Activated CD8-positive, alpha-beta memory T cell treated with anti-CD3 and anti-CD28 coated beads for 24 hours (primary cell): Measurements from ENCODE around the gene APOA1.

ENCODE experiments used
- DNase-seq: peaks from one replicate; pipeline ENCODE4 v3.0.0-alpha.2; 2020

Gene APOA1

DNA sequence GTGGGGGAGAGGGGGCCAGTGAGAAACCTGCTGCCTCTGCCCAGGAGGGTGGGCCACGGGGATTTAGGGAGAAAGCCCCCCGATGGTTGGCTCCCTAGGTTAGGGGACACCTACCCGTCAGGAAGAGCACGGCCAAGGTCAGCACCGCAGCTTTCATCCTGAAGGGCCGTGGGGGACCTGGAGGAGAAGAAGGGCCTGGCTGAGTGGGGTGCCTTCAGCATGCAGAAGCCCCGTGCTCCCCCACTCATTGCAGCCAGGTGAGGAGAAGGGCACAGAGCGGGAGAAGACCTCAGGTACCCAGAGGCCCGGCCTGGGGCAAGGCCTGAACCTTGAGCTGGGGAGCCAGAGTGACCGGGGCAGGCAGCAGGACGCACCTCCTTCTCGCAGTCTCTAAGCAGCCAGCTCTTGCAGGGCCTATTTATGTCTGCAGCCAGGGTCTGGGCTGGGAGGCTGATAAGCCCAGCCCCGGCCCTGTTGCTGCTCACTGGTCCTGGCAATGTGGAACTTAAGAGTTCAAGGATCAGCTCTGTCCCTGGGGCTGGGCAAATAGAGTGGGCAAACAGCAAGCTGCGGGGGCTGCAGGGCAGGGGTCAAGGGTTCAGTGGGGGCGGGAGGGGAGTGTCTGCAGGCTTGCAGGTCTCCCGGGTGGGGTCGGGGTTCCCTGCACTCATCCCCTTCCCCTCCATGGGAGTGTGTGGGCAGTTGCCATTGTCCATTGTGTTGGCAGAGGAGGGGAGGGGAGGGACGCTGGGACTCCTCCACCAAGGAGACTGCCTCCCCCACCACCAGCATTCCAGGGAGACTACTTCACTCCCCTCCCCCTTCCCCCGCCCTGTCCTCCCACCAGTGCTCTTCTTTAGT is at the start of gene APOA1:
TSS of gene APOA1 (minus strand) at position 392 of the 861 bp plus-strand sequence. CDS start at position 157, 235 bp downstream.
- no peak for DNase-seq

DNA sequence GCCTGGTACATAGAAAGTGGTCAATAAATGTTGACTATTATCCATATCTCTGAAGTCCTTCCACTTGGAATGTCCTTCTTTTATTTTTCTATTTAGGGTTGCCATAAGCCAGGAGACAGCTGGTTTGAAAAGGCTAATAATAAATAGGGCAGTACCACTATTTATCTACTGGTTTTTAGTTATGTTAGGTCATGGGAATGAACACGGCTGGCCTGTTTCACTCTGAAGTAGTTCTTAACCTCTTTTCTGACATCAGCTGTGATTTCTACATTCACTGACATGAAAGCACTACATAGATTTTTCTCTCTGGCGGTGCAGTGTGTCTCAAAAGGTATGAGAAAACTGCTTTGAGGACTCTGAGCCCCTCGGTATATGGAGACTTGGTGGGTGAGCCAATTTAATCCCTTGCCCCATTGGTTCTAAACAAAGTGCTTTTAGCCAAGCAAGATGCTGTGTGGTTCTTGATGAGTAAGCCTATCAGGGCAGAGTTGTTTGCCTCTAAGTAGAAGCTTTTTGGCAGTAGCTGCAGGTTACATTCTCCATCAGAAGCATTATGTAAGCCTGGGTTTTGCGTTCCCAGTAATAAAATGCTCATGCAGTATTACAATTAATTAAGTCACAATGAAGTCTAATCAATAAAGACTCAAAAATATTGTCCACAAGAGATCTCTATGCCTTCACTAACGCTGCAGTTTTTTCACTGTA is 48.7 kb upstream of the APOA1 start:
- DNase-seq = no peak

DNA sequence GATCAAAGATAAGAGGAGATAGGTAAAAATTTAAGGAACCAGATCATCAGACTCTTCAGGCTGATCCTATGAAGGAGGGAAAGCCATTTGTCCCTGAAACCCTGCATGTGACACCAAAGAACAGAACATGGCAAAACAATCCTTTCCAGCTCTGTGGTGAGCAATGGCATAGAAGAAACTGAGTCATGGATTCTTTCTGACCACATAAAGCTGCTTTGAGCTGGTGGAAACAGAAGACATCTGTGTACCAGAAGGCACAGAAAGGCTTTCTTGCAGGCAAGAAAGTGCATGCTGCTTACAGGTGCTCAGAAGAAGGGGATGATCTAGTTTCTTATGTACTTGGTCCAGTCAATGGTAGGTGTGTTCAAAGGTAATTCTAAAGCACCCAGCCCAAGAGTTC is 45.0 kb upstream of the APOA1 start:
- DNase-seq = no peak

DNA sequence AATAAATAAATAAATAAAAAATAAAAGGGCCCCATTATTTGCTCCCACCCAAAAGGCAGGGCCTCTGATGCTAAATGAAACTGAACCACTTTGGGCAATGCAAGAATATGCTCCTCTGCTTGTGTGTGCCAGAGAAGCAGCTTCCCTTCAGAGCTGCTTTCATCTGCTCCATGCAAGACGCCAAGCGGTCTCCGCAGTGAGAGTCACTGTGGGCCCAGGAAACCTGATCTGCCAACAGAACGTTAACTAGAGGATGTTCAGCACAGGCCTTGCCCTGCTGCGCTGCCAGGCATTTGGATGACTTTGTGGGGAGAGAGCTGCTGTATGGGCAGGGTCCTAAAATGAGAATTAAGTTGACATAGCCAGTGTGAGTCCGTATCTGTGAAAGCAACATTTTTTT is 43.7 kb upstream of the APOA1 start:
- DNase-seq = no peak

DNA sequence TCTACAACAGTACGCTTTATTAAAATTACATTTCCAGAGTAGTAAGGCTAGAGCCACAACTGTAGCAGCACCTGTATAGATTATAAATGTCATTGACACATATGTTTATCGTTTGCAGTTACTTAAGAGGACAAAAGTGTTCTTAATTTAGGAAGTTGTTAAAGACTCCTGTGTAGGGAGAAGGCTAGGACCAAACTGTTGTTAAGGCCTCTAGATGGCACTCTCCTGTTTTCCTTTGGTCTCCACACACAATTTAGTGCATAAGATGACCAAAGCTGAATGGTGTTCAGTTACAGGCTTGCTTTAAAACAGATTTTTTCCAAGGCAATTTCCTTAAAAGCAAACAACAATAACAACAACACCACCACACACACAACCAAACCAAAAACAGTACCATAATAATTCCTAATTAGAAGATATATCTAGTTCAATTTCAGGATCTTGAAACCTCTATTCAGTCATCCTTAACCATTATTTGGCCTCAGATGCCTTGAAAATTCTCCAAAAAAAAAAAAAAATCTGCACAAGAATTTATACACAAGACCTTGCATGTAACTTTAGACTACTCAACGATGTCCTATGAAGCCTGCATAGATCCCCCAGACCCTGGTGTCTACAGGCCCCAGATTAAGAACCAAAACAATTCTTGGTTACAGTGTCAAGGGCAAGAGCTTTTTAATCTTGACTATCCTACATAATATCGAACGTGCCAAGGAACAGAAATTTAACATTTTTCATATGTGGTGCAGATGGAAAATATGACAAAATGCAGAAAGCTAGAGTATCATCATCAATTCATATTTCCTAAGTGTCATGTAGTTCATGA is 42.6 kb upstream of the APOA1 start:
- no peak for DNase-seq

DNA sequence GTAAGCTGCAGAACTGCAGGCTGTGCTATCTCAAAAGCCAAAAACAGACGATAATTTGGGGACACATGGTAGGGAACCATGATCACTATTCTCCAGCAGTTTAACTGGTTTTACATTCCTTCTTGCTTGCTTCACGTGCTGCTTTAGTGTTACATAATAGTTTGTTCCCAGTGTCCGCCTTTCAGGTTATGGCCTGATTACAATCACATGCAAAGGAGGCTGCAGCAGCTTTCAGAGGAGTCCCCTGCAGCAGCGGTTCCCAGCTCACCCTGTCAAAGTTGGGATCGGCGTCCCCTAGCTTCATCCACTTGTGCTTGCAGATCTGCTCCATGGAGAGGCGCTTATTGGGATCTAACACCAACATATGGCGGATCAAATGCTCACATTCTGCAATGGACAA is 39.2 kb upstream of the APOA1 start:
- DNase-seq = no peak

DNA sequence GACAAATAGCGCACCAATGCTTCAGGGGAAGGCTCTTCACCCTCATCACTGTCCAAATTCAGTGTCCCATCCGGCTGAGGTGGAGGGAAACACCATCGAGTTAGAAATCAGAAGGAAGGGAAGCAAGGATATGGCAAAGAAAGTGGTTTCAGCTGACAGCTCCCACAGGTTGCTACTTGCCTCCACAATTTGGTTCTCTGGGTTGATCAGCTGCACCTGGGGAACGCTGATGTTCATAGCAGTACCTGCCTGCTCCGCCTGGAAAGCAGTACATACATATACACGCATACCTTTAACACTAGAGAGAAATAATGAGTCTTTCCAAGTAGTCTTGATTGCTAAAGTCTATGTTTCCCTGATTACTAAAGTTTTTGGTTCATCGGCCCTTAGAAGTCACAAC is 37.8 kb upstream of the APOA1 start:
- no peak for DNase-seq

DNA sequence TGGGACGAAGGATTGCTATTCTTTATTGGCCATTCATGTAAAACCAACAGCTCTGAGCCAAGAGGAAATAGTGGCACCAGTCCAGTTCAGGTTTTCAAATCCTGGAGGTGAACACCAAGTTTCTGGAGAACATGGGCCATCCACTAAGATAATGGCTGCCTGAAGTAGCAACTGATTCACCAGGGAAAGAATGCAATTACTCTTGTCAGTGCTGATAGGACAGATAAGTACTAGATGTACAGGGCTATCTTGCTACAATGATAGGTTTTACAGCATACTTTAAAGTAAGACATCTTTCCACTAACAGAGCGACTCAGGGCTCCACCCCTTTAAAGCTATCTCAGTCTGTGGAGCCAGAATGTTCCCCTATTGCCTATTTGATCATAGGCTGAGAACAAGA is 36.8 kb upstream of the APOA1 start:
- no peak for DNase-seq

DNA sequence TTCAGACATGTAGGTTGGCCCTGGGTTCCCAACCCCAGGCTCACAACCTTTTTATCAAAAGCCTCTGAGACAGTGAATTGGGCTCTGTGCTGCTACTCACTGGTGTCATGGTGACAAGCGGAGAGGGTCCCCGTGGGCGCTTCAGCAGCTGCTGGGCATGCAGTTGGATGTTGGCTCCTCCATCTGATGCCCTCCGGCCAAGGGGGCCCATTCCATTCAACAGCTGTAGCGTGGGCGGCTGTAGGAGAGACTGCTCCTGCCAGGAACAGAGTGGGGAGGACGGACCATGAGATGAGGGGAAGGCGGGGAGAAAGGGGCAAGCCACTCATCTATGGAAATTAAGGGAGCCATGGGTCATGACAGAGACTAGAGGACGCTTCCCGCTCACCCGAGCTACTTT is 36.0 kb upstream of the APOA1 start:
- no peak for DNase-seq

DNA sequence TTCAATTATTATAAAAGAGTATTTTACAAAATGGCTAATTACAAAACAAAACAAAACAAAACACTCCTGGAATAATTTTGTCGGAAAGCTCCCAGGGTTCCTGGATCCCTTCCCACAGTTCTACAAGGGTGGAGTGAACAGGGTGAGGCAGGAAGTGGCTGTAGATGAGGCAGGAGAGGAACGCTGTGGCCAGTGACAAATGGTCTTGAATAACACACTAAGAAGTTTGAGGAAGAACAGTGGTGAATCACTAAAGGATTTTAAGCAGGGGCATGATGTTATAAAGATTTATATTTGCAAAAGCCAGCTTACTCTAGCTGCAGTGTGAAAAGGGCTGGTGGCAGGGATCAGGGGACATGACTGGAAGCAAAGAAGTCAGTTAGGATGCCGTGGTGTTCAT is 33.8 kb upstream of the APOA1 start:
- no peak for DNase-seq

DNA sequence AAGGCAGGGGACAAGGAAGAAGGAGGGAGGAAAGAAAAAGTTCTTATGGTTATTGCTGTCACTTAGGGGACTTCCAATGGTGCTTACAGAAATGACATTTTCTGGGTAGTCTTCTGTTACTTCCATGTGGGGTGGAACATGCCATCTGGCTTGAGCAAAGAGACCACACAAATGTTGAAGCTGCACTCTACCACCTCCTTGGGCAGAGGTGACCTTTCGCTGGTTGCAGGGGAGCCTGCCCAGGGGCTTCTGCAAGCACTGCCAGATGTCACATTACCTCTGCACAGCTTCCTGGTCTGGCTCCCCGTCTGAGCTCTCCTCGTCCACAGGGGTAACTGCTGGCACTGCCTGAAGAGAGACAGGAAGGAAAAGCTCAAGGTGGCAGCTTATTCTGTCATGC is 32.6 kb upstream of the APOA1 start:
- no peak for DNase-seq

DNA sequence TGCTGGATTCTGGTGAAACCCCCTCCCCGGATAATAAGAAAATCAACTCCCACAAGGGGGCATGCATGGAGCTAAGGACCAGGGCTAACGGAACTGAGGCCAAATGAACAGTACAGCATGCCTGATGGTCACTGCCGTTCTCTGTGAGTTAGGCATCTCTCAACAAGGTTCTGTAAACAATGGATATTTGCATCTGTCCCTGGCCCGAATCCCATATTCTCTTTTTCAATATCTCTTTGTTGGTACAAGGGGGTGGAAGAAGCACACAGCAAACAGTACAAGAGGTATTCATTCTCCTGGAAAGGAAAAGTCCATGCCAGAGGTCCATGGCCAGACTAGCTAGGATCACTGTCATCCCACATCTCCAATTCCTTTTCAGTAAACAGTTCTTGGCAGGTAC is 32.2 kb upstream of the APOA1 start:
- DNase-seq = no peak

DNA sequence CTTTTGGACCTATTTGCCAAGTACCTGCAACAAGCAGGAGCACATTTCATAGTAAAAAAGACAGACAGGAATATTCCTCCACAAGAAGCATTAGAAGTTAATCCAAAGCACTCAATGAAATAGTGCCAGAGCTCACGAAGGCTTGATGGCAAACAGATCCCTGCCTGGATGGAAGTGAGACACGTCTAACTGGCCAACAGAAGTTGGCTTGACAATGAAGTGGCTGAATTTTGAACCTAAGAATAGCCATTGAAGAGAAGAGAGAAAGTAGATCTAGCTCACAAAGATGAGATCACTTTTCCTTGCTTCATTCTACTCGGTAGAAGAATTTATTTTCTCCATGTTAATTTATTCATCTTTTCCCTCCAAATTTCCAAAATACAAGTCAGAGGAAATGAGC is 30.6 kb upstream of the APOA1 start:
- no peak for DNase-seq

DNA sequence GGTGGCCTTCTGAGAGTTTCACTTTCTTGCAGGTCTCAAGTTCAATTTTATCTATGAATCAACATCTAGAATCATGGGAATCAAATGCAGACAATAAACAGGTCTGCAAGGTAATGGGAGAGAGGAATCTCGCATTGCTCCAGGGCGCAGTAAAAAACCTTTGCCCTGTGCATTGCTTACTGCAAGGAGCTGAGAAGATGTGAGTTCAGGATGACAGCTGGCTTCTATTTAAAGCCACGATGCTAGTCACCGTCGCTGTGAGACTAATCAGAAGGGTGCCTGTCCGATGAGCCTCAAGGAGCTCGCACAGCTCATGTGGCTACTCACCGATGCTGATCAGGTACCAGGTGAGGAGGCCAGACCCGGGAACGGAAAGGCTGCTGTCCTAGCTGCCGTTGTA is 30.2 kb upstream of the APOA1 start:
- DNase-seq = no peak

DNA sequence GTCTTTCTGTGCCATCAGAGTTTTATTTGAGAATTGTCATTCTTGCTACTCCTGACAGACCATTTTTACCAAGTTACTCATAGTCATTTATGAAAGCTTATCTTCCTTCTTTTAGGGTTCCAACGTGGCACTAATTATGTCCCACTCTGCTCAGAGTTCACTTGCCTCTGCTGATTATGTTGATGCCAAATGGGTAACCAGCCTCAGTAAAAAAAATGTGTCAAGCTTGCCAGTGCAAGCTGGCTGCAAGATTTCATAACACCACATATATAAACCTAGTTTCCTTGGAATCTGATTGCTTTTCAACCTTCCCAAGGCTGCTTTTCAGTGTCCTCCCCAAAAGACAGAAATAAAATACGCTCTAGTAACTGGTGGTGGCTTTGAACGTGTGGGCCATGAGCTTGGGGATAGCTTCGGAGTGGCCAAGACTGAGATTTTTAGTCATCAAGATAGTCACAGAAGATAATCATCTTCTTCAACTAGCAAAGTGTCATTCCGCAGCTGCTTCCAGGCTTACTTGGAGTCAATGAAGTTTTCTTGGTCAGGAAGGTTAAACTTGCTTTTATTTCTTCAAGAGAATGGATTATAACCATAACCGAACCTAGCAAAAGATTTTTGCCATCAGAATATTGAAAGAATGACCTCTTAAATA is 29.5 kb upstream of the APOA1 start:
- DNase-seq = no peak

DNA sequence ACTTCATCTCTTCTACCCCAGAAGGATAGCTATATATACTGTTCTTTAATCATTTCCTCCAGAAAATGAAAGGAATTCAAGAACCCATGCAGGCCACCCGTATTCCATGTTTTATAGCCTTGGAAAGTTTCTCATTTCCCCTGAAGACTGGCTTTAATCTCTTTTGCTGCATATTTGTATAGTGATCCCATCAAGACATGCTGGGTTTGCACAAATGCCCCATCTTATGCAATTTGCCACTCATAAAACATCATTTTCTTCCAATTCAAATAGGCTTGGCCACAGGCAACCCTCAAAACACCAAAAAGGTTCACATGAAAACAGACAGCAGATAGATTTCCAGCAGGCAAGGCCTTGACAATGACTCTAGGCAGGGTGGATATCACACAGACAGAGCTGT is 28.3 kb upstream of the APOA1 start:
- DNase-seq = no peak

DNA sequence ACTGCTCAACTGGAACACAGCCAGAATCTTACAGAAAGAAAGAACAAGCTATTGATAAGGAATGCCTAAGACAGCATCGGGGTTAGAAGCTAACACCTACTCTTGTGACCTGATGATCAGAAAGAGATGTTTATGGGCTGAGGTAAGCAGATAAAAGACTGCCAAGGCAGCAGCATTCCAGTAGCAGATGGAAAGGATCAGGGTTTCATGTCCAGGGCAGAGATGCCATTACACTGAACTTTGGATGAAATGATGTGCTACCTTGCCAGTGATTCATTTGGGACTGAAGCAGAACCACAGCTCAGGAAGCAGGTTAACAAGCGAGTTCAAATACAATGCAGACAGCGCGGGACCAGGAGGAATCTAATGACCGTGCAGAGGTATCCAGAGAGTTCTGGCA is 27.1 kb upstream of the APOA1 start:
- DNase-seq = no peak

DNA sequence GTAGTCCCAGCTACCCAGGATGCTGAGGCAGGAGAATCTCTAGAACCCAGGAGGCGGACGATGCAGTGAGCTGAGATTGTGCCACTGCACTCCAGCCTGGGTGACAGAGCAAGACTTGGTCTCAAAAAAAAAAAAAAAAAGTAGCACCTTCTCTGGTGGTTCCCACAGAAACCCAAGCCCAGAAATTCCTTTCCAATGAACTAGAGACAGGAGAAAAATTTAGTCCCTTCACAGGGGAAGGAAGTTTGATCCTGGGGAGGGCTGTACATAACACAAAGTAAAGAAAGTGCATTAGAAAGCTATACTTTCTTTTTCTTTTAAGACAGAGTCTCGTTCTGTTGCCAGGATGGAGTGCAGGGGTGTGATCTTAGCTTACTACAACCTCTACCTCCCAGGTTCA is 25.5 kb upstream of the APOA1 start:
- DNase-seq = no peak

DNA sequence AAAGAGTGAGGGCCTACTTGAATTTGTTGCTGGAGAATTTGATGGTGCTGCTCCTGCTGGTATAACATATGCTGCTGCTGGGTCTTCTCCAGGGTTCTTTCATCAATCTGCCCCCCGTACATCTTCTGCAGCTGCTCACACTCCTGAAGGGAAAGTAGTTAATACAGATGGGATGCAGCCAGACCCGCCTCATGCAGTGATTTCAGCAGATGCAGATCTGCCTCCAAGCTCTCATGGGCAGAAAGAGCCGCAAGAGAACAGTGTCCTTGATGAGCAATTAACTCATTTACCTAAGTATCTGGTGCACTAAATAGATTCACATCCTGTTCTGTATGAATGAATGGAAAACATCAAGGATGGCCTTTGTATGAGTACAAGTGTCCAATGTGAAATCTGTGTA is 24.8 kb upstream of the APOA1 start:
- no peak for DNase-seq

DNA sequence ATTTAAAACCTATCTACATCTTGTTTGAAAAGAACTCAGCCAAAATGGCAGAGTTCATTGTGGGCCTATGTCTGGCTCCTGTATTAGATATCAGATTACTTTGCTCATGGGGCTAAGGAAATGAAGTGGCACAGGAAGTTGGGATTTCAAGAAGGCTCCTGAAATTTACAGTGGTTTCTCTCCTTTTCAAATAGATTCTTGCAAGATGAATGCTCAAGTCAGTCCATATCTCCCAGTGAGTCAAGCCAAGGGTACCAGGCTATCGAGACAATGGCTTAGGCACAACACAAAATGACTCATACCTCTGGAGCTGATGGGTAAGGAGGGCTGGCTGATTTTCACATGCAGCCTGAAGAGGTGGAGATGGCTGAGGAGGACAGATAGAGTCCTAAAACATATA is 24.1 kb upstream of the APOA1 start:
- DNase-seq = no peak

DNA sequence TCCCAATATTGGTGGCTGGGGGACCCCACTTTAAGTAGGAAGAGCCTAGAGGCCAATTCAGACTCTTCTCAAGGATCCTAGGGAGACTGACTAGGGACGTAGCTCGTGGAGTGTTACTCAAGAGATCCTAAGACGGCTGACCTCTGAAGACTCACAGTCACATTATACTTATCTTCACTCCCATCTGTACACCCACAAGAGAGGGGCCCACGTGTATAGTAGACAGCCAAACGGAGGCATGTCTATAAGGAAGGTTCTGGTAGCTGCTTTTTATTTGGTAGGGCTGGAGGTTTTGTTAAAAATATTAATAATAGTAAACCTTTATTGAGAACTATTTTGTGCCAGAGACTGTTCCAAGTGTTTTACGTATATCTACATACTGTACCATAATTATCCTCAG is 22.9 kb upstream of the APOA1 start:
- no peak for DNase-seq

DNA sequence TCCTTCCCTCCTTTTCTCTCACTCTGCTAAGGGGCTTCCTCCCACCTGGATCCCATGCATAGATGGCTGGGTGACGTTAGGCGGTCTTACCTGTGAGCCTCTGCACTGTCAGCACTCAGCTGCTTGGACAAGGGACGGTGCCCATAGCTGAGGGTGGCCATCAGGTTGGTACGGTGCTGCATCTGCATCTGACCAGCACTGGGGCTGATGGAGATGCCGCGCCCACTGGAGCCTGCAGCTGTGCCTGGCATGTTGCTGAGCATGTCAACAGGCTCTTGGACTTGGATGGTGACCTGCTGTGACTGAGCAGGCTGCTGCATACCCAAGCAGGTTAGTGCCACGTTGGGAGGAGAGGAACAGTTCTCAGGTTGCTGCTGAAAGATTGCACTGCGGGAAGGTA is 21.8 kb upstream of the APOA1 start:
- DNase-seq = no peak

DNA sequence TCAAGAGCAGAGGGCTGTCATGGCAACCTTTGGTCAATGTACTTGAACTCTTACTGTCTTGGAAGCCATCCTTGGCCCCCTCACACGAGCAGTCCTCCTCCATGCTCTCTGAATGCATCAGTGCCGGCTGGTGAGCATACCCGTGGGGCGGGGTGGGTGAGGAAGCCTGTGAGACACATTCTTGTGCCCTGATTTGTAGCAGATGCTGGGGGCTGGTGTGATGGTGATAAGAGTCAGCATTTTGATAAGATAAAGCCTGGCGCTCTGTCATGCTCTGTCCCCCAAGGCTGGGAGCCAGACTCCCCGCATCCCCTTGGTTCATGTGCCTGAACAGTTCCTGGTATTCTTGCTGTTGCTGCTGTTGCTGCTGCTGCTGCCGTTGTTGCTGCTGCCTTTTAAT is 20.5 kb upstream of the APOA1 start:
- DNase-seq = no peak
